NCI-H82 treated with DMSO at 0.1 percent for 48 hours (cell line): Measurements from ENCODE around the gene ITPRIPL2.

Experiments
- DNase-seq: peaks from one replicate; lab custom pipeline; 2025; ENCODE audit not compliant: unreplicated experiment; lab: John Stamatoyannopoulos, UW

ITPRIPL2 gene

GRCh38 chr16:19139436-19140091 lies 25.8 kb downstream of the ITPRIPL2 start:
- no peak for DNase-seq

GRCh38 chr16:19140396-19140795 lies 26.6 kb downstream of the ITPRIPL2 start:
- no peak for DNase-seq

- peak; percentile 83 for DNase-seq
Measured at GRCh38 chr16:19142939-19143598, 29.3 kb downstream of the ITPRIPL2 start.

GRCh38 chr16:19143599-19143956 lies 29.8 kb downstream of the ITPRIPL2 start:
- DNase-seq = no peak

GRCh38 chr16:19145010-19145409 lies 31.2 kb downstream of the ITPRIPL2 start:
- DNase-seq = no peak

- DNase-seq = no peak
Measured at GRCh38 chr16:19147126-19147525, 33.4 kb downstream of the ITPRIPL2 start.

- DNase-seq = no peak
Measured at GRCh38 chr16:19147627-19148026, 33.9 kb downstream of the ITPRIPL2 start.

- DNase-seq = no peak
Measured at GRCh38 chr16:19148189-19148588, 34.4 kb downstream of the ITPRIPL2 start.

- no peak for DNase-seq
Measured at GRCh38 chr16:19151310-19151709, 37.5 kb downstream of the ITPRIPL2 start.

- no peak for DNase-seq
Measured at GRCh38 chr16:19152042-19152441, 38.3 kb downstream of the ITPRIPL2 start.

GRCh38 chr16:19153876-19154275 lies 40.1 kb downstream of the ITPRIPL2 start:
- DNase-seq = no peak

- DNase-seq = no peak
Measured at GRCh38 chr16:19162085-19162484, 48.3 kb downstream of the ITPRIPL2 start.

- no peak for DNase-seq
Measured at GRCh38 chr16:19163215-19163614, 49.5 kb downstream of the ITPRIPL2 start.

- DNase-seq = no peak
Measured at GRCh38 chr16:19164285-19164684, 50.5 kb downstream of the ITPRIPL2 start.

- no peak for DNase-seq
Measured at GRCh38 chr16:19165101-19165500, 51.3 kb downstream of the ITPRIPL2 start.

GRCh38 chr16:19166500-19166899 lies 52.7 kb downstream of the ITPRIPL2 start:
- no peak for DNase-seq

GRCh38 chr16:19167710-19168370 lies 54.1 kb downstream of the ITPRIPL2 start, which contains the start of gene SYT17:
Gene SYT17 (plus strand): TSS chr16:19168240. CDS start chr16:19168647, 407 bp downstream.
- DNase-seq = peak; percentile 29

- DNase-seq = no peak
Measured at GRCh38 chr16:19168371-19169081, 54.8 kb downstream of the ITPRIPL2 start.

- peak; percentile 22 for DNase-seq
Measured at GRCh38 chr16:19169082-19169639, 55.4 kb downstream of the ITPRIPL2 start.

- no peak for DNase-seq
Measured at GRCh38 chr16:19170043-19170655, 56.4 kb downstream of the ITPRIPL2 start.
